ENCODE results near the gene OAT. TPM values are rescaled to one million over a fixed set of nuclear protein-coding genes. Genes with fewer than 3 reads are reported as not detected.

OAT gene
- total RNA-seq, 1 donor from 2014 or later, result 55.1 TPM

DNA sequence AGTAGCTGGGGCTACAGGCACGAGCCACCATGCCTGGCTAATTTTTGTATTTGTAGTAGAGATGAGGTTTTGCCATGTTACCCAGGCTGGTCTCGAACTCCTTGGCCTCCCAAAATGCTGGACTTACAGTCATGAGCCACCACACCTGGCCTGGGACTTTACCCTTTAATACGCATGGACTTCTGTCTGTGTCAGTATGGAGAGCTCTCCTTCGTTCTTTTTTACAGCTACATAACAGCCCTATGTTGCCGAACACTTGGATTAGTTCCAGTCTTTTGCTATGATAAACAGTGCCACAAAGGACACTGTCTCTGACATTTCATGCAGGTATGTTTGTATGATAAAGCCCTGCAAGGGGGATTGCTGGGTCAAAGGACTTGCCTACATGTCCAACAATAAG is 10.9 kb upstream of the OAT start:
- no peak overlapping the region for H3K4me3 Mint-ChIP-seq

GRCh38 chr10:124428207-124428777 is 9.6 kb upstream of the OAT start:
- Mint-ChIP-seq H3K4me1 (peaks cover 2% of the 10 kb centered on the region), H3K36me3 (no peaks in the 10 kb centered on the region), H3K9me3 (no peaks in the 10 kb centered on the region), H3K27me3 (ENCODE audit: low read depth) (peaks cover 13% of the 10 kb centered on the region), H3K4me3 (no peak overlapping the region), H3K27ac (no peak overlapping the region)
- TF ChIP-seq CTCF (IDR thresholded peaks at IDR 0.05; ENCODE audit: unreplicated experiment), result no peak
- no peak for DNase-seq (ENCODE audit: low spot score in 2 of 2, unreplicated experiment in 2 of 2)

More for the DNA sequence above, 10.9 kb upstream of the OAT start:
- DNase-seq (ENCODE audit: low spot score in 2 of 2, unreplicated experiment in 2 of 2), result no peak
- Mint-ChIP-seq H3K27ac (no peak overlapping the region), H3K36me3 (no peaks in the 10 kb centered on the region), H3K27me3 (ENCODE audit: low read depth) (peaks cover 9% of the 10 kb centered on the region), H3K9me3 (no peaks in the 10 kb centered on the region), H3K4me1 (peaks cover 2% of the 10 kb centered on the region)
- no peak for TF ChIP-seq CTCF (IDR thresholded peaks at IDR 0.05; ENCODE audit: unreplicated experiment)

- no peaks in the 10 kb centered on the region for H3K9me3 Mint-ChIP-seq
- no peak for TF ChIP-seq CTCF (IDR thresholded peaks at IDR 0.05; ENCODE audit: unreplicated experiment)
- H3K27ac Mint-ChIP-seq, result no peak overlapping the region
- no peak overlapping the region for H3K4me3 Mint-ChIP-seq
- H3K36me3 Mint-ChIP-seq, result no peaks in the 10 kb centered on the region
- peaks cover 2% of the 10 kb centered on the region for H3K4me1 Mint-ChIP-seq
- H3K27me3 Mint-ChIP-seq (ENCODE audit: low read depth), result peaks cover 20% of the 10 kb centered on the region
- DNase-seq (ENCODE audit: low spot score in 2 of 2, unreplicated experiment in 2 of 2), result no peak
Measured at GRCh38 chr10:124425227-124425962, 6.7 kb upstream of the OAT start.

GRCh38 chr10:124423813-124424212 is 5.1 kb upstream of the OAT start:
- Mint-ChIP-seq H3K9me3 (no peaks in the 10 kb centered on the region), H3K27ac (no peak overlapping the region), H3K4me3 (no peak overlapping the region), H3K36me3 (no peaks in the 10 kb centered on the region), H3K4me1 (peaks cover 2% of the 10 kb centered on the region), H3K27me3 (ENCODE audit: low read depth) (peaks cover 19% of the 10 kb centered on the region)
- no peak for DNase-seq (ENCODE audit: low spot score in 2 of 2, unreplicated experiment in 2 of 2)
- no peak for TF ChIP-seq CTCF (IDR thresholded peaks at IDR 0.05; ENCODE audit: unreplicated experiment)

- no peak overlapping the region for H3K27ac Mint-ChIP-seq
Measured at GRCh38 chr10:124422742-124423141, 4.0 kb upstream of the OAT start.

More at GRCh38 chr10:124422742-124423141, 4.0 kb upstream of the OAT start:
- Mint-ChIP-seq H3K27me3 (ENCODE audit: low read depth) (peaks cover 15% of the 10 kb centered on the region), H3K9me3 (no peaks in the 10 kb centered on the region), H3K4me1 (peaks cover 2% of the 10 kb centered on the region), H3K4me3 (no peak overlapping the region), H3K36me3 (no peaks in the 10 kb centered on the region)
- DNase-seq (ENCODE audit: low spot score in 2 of 2, unreplicated experiment in 2 of 2), result no peak
- no peak for TF ChIP-seq CTCF (IDR thresholded peaks at IDR 0.05; ENCODE audit: unreplicated experiment)

Data from mesothelial cell of epicardium (in vitro differentiated cells).